HepG2 (cell line): Measurements from ENCODE around the gene MSGN1. TPM values are rescaled to one million over a fixed set of nuclear protein-coding genes. Genes with fewer than 3 reads are reported as not detected.

Source experiments
- ATAC-seq: fragments of 200-7000 bp; cut with Tn5 transposase; 3 replicates; pipeline ENCODE4 v1.9.1; 2020; ENCODE audit warnings: mild to moderate bottlenecking, moderate library complexity
- BruUV-seq: library from RNA; stranded (reverse); fragments of 400-500 nt; replicated peaks from 2 replicates; lab custom pipeline; 2021; lab: Mats Ljungman, UMichigan
- CTCF ChIA-PET: fragments of 300-600 bp; formaldehyde crosslinking; extraction: SDS; loops from one replicate; lab custom pipeline; 2021; ENCODE audit warnings: low total read pairs, inconsistent platforms, low intra/inter-chr PET ratio; lab: Yijun Ruan, JAX
- POLR2A ChIA-PET: fragments of 350-600 bp; sonication (Branson Sonifier 250); formaldehyde crosslinking; loops from one replicate; lab custom pipeline; 2020; ENCODE audit warnings: antibody characterized with exemption, inconsistent platforms; lab: Yijun Ruan, JAX
- DNase-seq: peaks from one replicate; pipeline ENCODE4 v3.0.0-alpha.2; 2015; ENCODE audit warnings: low spot score
- FAIRE-seq: peaks from 3 replicates; lab custom pipeline; 2011; peaks lifted over from hg19 to GRCh38; lab: Jason Lieb, UNC
- H2AFZ ChIP-seq: one replicate; pipeline ENCODE4 v1.6.1; 2011; ENCODE audit warnings: low read length, inconsistent platforms
- H3K27ac ChIP-seq: fragments of 300-600 bp; 3 replicates; pipeline ENCODE4 v1.8.0; 2011; ENCODE audit warnings: mixed run types, mild to moderate bottlenecking, mixed read lengths, low read length, inconsistent platforms; ENCODE audit not compliant: insufficient read depth; ENCODE audit errors: extremely low read length
- H3K27me3 ChIP-seq, 2 experiments: fragments of 200-600 bp in 1 of 2; 2 replicates in 1 of 2; 3 replicates in 1 of 2; pipeline versions ENCODE4 v1.6.0 to v1.8.0; 2011; ENCODE audit warnings: low read length in 2 of 2, mild to moderate bottlenecking in 2 of 2, moderate library complexity in 2 of 2, inconsistent platforms in 1 of 2; ENCODE audit not compliant: insufficient read depth in 2 of 2, control insufficient read depth in 1 of 2
- H3K36me3 ChIP-seq, 2 experiments: fragments of 200-600 bp in 1 of 2; replicated peaks in 1 of 2; 2 replicates in 1 of 2; 3 replicates in 1 of 2; pipeline versions ENCODE4 v1.5.1 to v1.8.0; 2011; ENCODE audit warnings: low read length in 2 of 2, inconsistent platforms in 1 of 2; ENCODE audit not compliant: insufficient read depth in 2 of 2, control insufficient read depth in 1 of 2
- H3K4me1 ChIP-seq: 2 replicates; pipeline ENCODE4 v1.5.1; 2012; ENCODE audit warnings: low read length, inconsistent platforms; ENCODE audit not compliant: insufficient read depth
- H3K4me2 ChIP-seq: 2 replicates; pipeline ENCODE4 v1.6.0; 2011; ENCODE audit warnings: low read depth, low read length, inconsistent platforms
- H3K4me3 ChIP-seq, 3 experiments: fragments of 200-600 bp in 1 of 3; sonication (generic), shearing (Covaris generic) in 1 of 3; replicated peaks in 1 of 3; 2 replicates each; pipeline ENCODE4 v1.5.1; 2011 to 2016; ENCODE audit warnings: low read length in 3 of 3, inconsistent platforms in 2 of 3, low read depth in 2 of 3, mild to moderate bottlenecking in 2 of 3, control low read depth in 1 of 3, mixed read lengths in 1 of 3; ENCODE audit not compliant: insufficient read depth in 1 of 3
- H3K79me2 ChIP-seq: one replicate; pipeline ENCODE4 v1.6.1; 2011; ENCODE audit warnings: low read length, inconsistent platforms; ENCODE audit not compliant: insufficient read depth
- H3K9ac ChIP-seq: 2 replicates; pipeline ENCODE4 v1.6.0; 2011; ENCODE audit warnings: mild to moderate bottlenecking, low read depth, low read length, inconsistent platforms; ENCODE audit not compliant: insufficient read depth
- H3K9me3 ChIP-seq: 2 replicates; pipeline ENCODE4 v1.5.1; 2012; ENCODE audit warnings: mild to moderate bottlenecking, low read length
- H4K20me1 ChIP-seq: 2 replicates; pipeline ENCODE4 v1.6.0; 2011; ENCODE audit warnings: inconsistent platforms, mild to moderate bottlenecking, low read length, moderate library complexity; ENCODE audit not compliant: insufficient read depth
- CEBPB ChIP-seq: IDR thresholded peaks from 2 replicates; pipeline ENCODE4 v1.6.1; 2011; ENCODE audit warnings: low read depth, low read length, improper control_type of control experiment, borderline replicate concordance
- CEBPG ChIP-seq: IDR thresholded peaks from 2 replicates; pipeline ENCODE4 v1.6.1; 2016
- HIVEP1 ChIP-seq: sonication (generic); formaldehyde crosslinking; IDR thresholded peaks from 2 replicates; pipeline ENCODE4 v1.4.0; 2020; ENCODE audit warnings: mild to moderate bottlenecking, missing genetic modification reagents
- KLF6 ChIP-seq: IDR thresholded peaks from 2 replicates; pipeline ENCODE4 v1.8.0; 2016; ENCODE audit warnings: missing biosample characterization, missing genetic modification reagents
- MED1 ChIP-seq: sonication (generic); formaldehyde crosslinking; IDR thresholded peaks from 2 replicates; pipeline ENCODE4 v1.4.0; 2020; ENCODE audit warnings: missing genetic modification reagents
- NFE2 ChIP-seq: sonication (generic); formaldehyde crosslinking; IDR thresholded peaks from 2 replicates; pipeline ENCODE4 v1.4.0; 2020; ENCODE audit warnings: missing genetic modification reagents
- RBFOX2 ChIP-seq: fragments of 200-400 bp; formaldehyde crosslinking; IDR thresholded peaks from 2 replicates; pipeline ENCODE4 v1.6.1; 2017; ENCODE audit warnings: low read depth, mild to moderate bottlenecking, low read length
- RBM39 ChIP-seq: fragments of 200-400 bp; formaldehyde crosslinking; IDR thresholded peaks from one replicate; pipeline ENCODE4 v1.6.1; 2018; ENCODE audit warnings: antibody characterized with exemption, mild to moderate bottlenecking, low read depth, low read length; ENCODE audit not compliant: poor library complexity, severe bottlenecking
- THAP9 ChIP-seq: sonication (generic); formaldehyde crosslinking; IDR thresholded peaks from 2 replicates; pipeline ENCODE4; 2020; ENCODE audit warnings: missing genetic modification reagents, mild to moderate bottlenecking, borderline replicate concordance
- ZNF577 ChIP-seq: sonication (generic); formaldehyde crosslinking; IDR thresholded peaks from 2 replicates; pipeline ENCODE4 v1.4.0; 2020; ENCODE audit warnings: mild to moderate bottlenecking, low read depth, missing genetic modification reagents, borderline replicate concordance
- ZNF746 ChIP-seq: sonication (generic); formaldehyde crosslinking; IDR thresholded peaks from 2 replicates; pipeline ENCODE4 v1.8.0; 2022; ENCODE audit warnings: mild to moderate bottlenecking, missing genetic modification reagents
- ZNF770 ChIP-seq: sonication (generic); formaldehyde crosslinking; IDR thresholded peaks from 2 replicates; pipeline ENCODE4 v1.5.0; 2020; ENCODE audit warnings: mild to moderate bottlenecking, missing genetic modification reagents
- WGBS: methylation state at CpG from one replicate; pipeline ENCODE4 v1.1.6; 2017; ENCODE audit warnings: low lambda C conversion rate; 5-methylcytosine and 5-hydroxymethylcytosine counted together
- in situ Hi-C: cut with HindIII; loops from 2 replicates; pipeline ENCODE4 v1.10.0; 2017; ENCODE audit warnings: low pct_unique_long_range_greater_than_20kb; ENCODE audit not compliant: extremely low pct_ligation_motif_present
- intact Hi-C: fragments of 100-400 bp; cut with micrococcal nuclease; formaldehyde crosslinking; loops from one replicate; pipeline ENCODE4 v1.10.0; 2022; ENCODE audit not compliant: unreplicated experiment
- polyA plus RNA-seq, 8 experiments: library from polyadenylated mRNA; depleted of rRNA in 3 of 8; stranded (reverse) in 7 of 8; unstranded in 1 of 8; fragments of >200 nt; fragmentation: Illumina TruSeq in 4 of 8; extraction: Trizol in 4 of 8; gene quantifications; 2 replicates each; pipeline versions ENCODE4 v1.2.1 to v1.2.3, GENCODE V29; 2011 to 2016; ENCODE audit warnings: low read depth in 4 of 8, missing spikeins in 1 of 8, mixed read lengths in 1 of 8; ENCODE audit not compliant: insufficient read depth in 1 of 8
- total RNA-seq, 5 experiments: library from RNA; depleted of rRNA; stranded (reverse); fragments of >200 nt; fragmentation: Illumina TruSeq; extraction: Trizol; gene quantifications; 2 replicates each; pipeline ENCODE4 v1.2.3, GENCODE V29; 2016; ENCODE audit warnings: low read depth in 1 of 5

Gene MSGN1
- total and polyA plus RNA-seq, 2 of the 13 experiments (the other 11 are each of a cell fraction or from before 2014, with no cell fraction given): not detected

GRCh38 chr2:17768894-17769293 is 47.4 kb upstream of the MSGN1 start:
- Histone ChIP-seq H3K36me3 (peaks cover 3 to 33% of the 10 kb centered on the region in 2 experiments; a peak in 4 of 5 replicates), H3K4me2 (no peak overlapping the region), H3K27me3 (no peaks in the 10 kb centered on the region), H3K9ac (no peak overlapping the region), H3K4me3 (no peak overlapping the region), H3K9me3 (no peaks in the 10 kb centered on the region), H3K27ac (no peak overlapping the region), H4K20me1 (no peaks in the 10 kb centered on the region), H2AFZ (no peak overlapping the region), H3K79me2 (no peaks in the 10 kb centered on the region), H3K4me1 (peaks cover 12% of the 10 kb centered on the region)
- WGBS: 96% methylated on average over 4 of the region's 4 CpGs
- ChIA-PET CTCF (no interaction called here), POLR2A (no interaction called here)
- TF ChIP-seq RBM39: no peak
- TF ChIP-seq ZNF577 (CRISPR knock-in tag): no peak
- no peak for TF ChIP-seq MED1 (CRISPR knock-in tag)
- TF ChIP-seq KLF6 (CRISPR knock-in tag): no peak
- TF ChIP-seq ZNF746 (CRISPR knock-in tag): no peak
- no peak for TF ChIP-seq NFE2
- TF ChIP-seq ZNF770 (CRISPR knock-in tag): 0 out of 2 replicates have a peak, but pooled peaks have one; percentile 29
- TF ChIP-seq HIVEP1 (CRISPR knock-in tag): no peak
- TF ChIP-seq RBFOX2: no peak
- no peak for TF ChIP-seq THAP9 (CRISPR knock-in tag)
- peak; percentile 27; the same call in 1 of the 2 replicates for TF ChIP-seq CEBPG (CRISPR knock-in tag)
- TF ChIP-seq CEBPB: peak; percentile 81
- FAIRE-seq (no peak), ATAC-seq (no peak), DNase-seq (no peak)
- in situ Hi-C loops (no loop called here), intact Hi-C loops (no loop called here)
- BruUV-seq: no TSS peak
